Keratinocyte (primary cell): Measurements from ENCODE around the gene CACNG4. TPM values are rescaled to one million over a fixed set of nuclear protein-coding genes. Genes with fewer than 3 reads are reported as not detected.

Experiments used
- DNase-seq: peaks from one replicate; pipeline ENCODE4 v3.0.0-alpha.2; 2011; ENCODE audit warnings: low read depth, missing footprints, low spot score
- FAIRE-seq: peaks from 2 replicates; lab custom pipeline; 2011; peaks lifted over from hg19 to GRCh38; lab: Jason Lieb, UNC
- H2AFZ ChIP-seq: 2 replicates; pipeline ENCODE4 v1.6.0; 2012; ENCODE audit warnings: low read length, control low read depth, inconsistent platforms; ENCODE audit not compliant: control insufficient read depth
- H3K27ac ChIP-seq: 2 replicates; pipeline ENCODE4 v1.5.1; 2011; ENCODE audit warnings: low read length; ENCODE audit not compliant: control insufficient read depth, insufficient read depth
- H3K27me3 ChIP-seq: 3 replicates; pipeline ENCODE4 v1.6.0; 2011; ENCODE audit warnings: low read length; ENCODE audit not compliant: control insufficient read depth, insufficient read depth; ENCODE audit errors: extremely low read depth
- H3K36me3 ChIP-seq, 2 experiments: 2 replicates in 1 of 2; 3 replicates in 1 of 2; pipeline ENCODE4 v1.5.1; 2011; ENCODE audit warnings: low read length in 2 of 2, mild to moderate bottlenecking in 1 of 2; ENCODE audit not compliant: control insufficient read depth in 2 of 2, insufficient read depth in 2 of 2; ENCODE audit errors: extremely low read depth in 1 of 2
- H3K4me1 ChIP-seq: 3 replicates; pipeline ENCODE4 v1.5.1; 2011; ENCODE audit warnings: low read length; ENCODE audit not compliant: control insufficient read depth, insufficient read depth; ENCODE audit errors: extremely low read depth
- H3K4me2 ChIP-seq: 3 replicates; pipeline ENCODE4 v1.6.0; 2011; ENCODE audit warnings: low read depth, low read length; ENCODE audit not compliant: control insufficient read depth, insufficient read depth; ENCODE audit errors: extremely low read depth
- H3K4me3 ChIP-seq, 3 experiments: fragments of 200-600 bp in 1 of 3; sonication (generic) in 1 of 3; 2 replicates in 2 of 3; 3 replicates in 1 of 3; pipeline ENCODE4 v1.5.1; 2011 to 2016; ENCODE audit warnings: low read length in 3 of 3, mild to moderate bottlenecking in 3 of 3, control low read depth in 2 of 3, inconsistent platforms in 1 of 3, low read depth in 1 of 3, mixed read lengths in 1 of 3, mixed run types in 1 of 3, moderate library complexity in 1 of 3; ENCODE audit not compliant: control insufficient read depth in 2 of 3, insufficient read depth in 2 of 3; ENCODE audit errors: extremely low read depth in 1 of 3
- H3K79me2 ChIP-seq: 2 replicates; pipeline ENCODE4 v1.6.0; 2012; ENCODE audit warnings: low read length; ENCODE audit not compliant: control insufficient read depth, insufficient read depth
- H3K9ac ChIP-seq: 3 replicates; pipeline ENCODE4 v1.6.0; 2011; ENCODE audit warnings: low read length; ENCODE audit not compliant: control insufficient read depth, insufficient read depth; ENCODE audit errors: extremely low read depth
- H3K9me1 ChIP-seq: 3 replicates; pipeline ENCODE4 v1.6.0; 2011; ENCODE audit warnings: low read length; ENCODE audit not compliant: control insufficient read depth, insufficient read depth; ENCODE audit errors: extremely low read depth
- H3K9me3 ChIP-seq: 2 replicates; pipeline ENCODE4 v1.5.1; 2012; ENCODE audit warnings: low read depth, low read length; ENCODE audit not compliant: control insufficient read depth
- H4K20me1 ChIP-seq: 3 replicates; pipeline ENCODE4 v1.6.0; 2011; ENCODE audit warnings: low read length; ENCODE audit not compliant: control insufficient read depth, insufficient read depth; ENCODE audit errors: extremely low read depth
- EZH2 ChIP-seq: IDR thresholded peaks from one replicate; pipeline ENCODE4 v1.6.1; 2012; ENCODE audit warnings: inconsistent platforms, mild to moderate bottlenecking, low read length, moderate library complexity
- dilution Hi-C: fragments of 300-500 bp; cut with MboI; formaldehyde crosslinking; loops from one replicate; pipeline ENCODE4 v1.7.0; 2020; ENCODE audit warnings: low sequenced_read_pairs; ENCODE audit not compliant: extremely low pct_ligation_motif_present
- polyA plus RNA-seq, 5 experiments: library from polyadenylated mRNA; depleted of rRNA in 3 of 5; stranded (reverse) in 3 of 5; stranded (forward) in 1 of 5; unstranded in 1 of 5; fragments of >200 nt; gene quantifications; 1 replicate in 1 of 5; 2 replicates in 3 of 5; 3 replicates in 1 of 5; pipeline versions ENCODE4 v1.2.1 to v1.2.3, GENCODE V29; 2011 to 2012; ENCODE audit warnings: missing spikeins in 2 of 5, low read depth in 1 of 5, low replicate concordance in 1 of 5
- TF ChIP-seq, protein P1 (sequence below), 3 experiments: IDR thresholded peaks in 1 of 3; conservative IDR thresholded peaks in 1 of 3; optimal IDR thresholded peaks in 1 of 3; 2 replicates in 2 of 3; 3 replicates in 1 of 3; pipeline versions ENCODE3 to v1.5.1; 2011; ENCODE audit warnings: low read length in 3 of 3, mild to moderate bottlenecking in 3 of 3, moderate library complexity in 2 of 3, control low read depth in 1 of 3, inconsistent platforms in 1 of 3; ENCODE audit not compliant: insufficient read depth in 2 of 3; ENCODE audit errors: extremely low read depth in 1 of 3

Gene CACNG4
- polyA plus RNA-seq, 1 donor (not counting 4 experiments of a cell fraction or from before 2014, with no cell fraction given), result not detected

DNA sequence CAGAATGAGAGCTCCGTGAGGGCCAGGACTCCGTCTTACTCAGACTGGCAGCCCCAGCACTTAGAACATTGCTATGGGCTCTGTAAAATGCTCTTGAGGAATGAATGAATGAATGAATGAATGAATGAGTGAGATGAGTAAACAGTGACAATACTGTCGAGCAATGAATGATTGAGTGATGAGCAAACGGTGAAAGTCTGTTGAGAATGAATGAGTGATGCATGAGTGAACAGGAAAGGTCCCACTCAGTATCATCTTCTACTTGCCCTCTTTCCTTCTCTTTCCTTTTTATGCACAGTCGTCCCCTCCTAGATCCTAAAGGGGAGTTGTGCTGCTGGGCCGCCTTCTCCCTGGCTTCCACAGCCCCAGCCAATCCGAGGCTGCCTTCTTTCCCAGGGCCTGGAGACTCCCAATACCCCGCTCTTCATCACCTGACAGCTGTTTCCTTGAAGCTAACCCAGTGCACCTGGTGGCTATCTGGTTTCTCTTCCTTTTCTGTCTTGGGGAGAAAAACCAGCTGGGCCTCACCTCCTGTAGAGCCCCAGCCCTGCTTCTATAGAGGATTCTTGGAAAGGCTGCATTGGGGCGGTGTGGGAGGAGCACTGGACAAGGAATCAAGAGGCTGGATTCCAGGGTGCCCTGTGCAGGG, 47.1 kb downstream of the CACNG4 start:
- Histone ChIP-seq H3K4me3 (no peak overlapping the region), H3K36me3 (no peaks in the 10 kb centered on the region), H3K27me3 (no peaks in the 10 kb centered on the region), H3K79me2 (no peaks in the 10 kb centered on the region), H2AFZ (no peak overlapping the region), H3K9ac (no peak overlapping the region), H3K4me1 (no peaks in the 10 kb centered on the region), H4K20me1 (no peaks in the 10 kb centered on the region), H3K9me3 (no peaks in the 10 kb centered on the region), H3K27ac (no peak overlapping the region), H3K9me1 (no peaks in the 10 kb centered on the region), H3K4me2 (no peak overlapping the region)
- no peak for TF ChIP-seq EZH2
- TF ChIP-seq, protein P1, sequence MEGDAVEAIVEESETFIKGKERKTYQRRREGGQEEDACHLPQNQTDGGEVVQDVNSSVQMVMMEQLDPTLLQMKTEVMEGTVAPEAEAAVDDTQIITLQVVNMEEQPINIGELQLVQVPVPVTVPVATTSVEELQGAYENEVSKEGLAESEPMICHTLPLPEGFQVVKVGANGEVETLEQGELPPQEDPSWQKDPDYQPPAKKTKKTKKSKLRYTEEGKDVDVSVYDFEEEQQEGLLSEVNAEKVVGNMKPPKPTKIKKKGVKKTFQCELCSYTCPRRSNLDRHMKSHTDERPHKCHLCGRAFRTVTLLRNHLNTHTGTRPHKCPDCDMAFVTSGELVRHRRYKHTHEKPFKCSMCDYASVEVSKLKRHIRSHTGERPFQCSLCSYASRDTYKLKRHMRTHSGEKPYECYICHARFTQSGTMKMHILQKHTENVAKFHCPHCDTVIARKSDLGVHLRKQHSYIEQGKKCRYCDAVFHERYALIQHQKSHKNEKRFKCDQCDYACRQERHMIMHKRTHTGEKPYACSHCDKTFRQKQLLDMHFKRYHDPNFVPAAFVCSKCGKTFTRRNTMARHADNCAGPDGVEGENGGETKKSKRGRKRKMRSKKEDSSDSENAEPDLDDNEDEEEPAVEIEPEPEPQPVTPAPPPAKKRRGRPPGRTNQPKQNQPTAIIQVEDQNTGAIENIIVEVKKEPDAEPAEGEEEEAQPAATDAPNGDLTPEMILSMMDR (optimal IDR thresholded peaks at IDR 0.05 in 1 of 3, IDR thresholded peaks at IDR 0.05 in 1 of 3, conservative IDR thresholded peaks at IDR 0.05 in 1 of 3; ENCODE audit: extremely low read depth in 1 of 3, insufficient read depth in 2 of 3, low read length in 3 of 3), result no peak
- FAIRE-seq (no peak), DNase-seq (no peak)
- dilution Hi-C loops, result no loop called here

DNA sequence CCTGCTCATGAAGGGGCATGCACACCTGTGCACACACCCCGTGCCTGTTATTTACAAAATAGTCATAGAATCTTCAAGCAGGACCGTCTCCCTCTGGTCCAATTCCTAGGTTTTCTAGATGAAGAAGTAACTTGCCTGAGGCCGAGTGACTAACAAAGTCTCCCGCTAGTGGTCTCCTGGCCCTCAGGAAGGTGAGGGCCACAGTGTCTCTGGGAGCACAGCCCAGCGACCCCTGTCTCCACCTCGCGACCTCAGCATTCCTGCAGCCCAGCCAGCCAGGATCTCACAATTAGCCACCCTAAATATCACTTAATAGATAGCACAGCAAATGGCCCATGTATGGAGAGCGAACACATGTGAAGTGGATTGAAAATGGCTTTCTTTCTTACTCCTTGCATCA, 49.4 kb downstream of the CACNG4 start:
- DNase-seq (no peak), FAIRE-seq (no peak)
- no peak overlapping the region for H2AFZ ChIP-seq
- no peaks in the 10 kb centered on the region for H3K27me3 ChIP-seq
- no peaks in the 10 kb centered on the region for H3K79me2 ChIP-seq
- no peaks in the 10 kb centered on the region for H3K36me3 ChIP-seq
- H3K9me3 ChIP-seq, result no peaks in the 10 kb centered on the region
- H3K27ac ChIP-seq, result no peak overlapping the region
- H4K20me1 ChIP-seq, result no peaks in the 10 kb centered on the region
- no peaks in the 10 kb centered on the region for H3K4me1 ChIP-seq
- H3K4me3 ChIP-seq, result no peak overlapping the region
- dilution Hi-C loops, result no loop called here
- H3K9ac ChIP-seq, result no peak overlapping the region
- H3K9me1 ChIP-seq, result no peaks in the 10 kb centered on the region
- TF ChIP-seq, protein P1 (optimal IDR thresholded peaks at IDR 0.05 in 1 of 3, IDR thresholded peaks at IDR 0.05 in 1 of 3, conservative IDR thresholded peaks at IDR 0.05 in 1 of 3; ENCODE audit: extremely low read depth in 1 of 3, insufficient read depth in 2 of 3, low read length in 3 of 3), result no peak
- TF ChIP-seq EZH2, result no peak
- no peak overlapping the region for H3K4me2 ChIP-seq
